H7 (cell line): ENCODE measurements around the gene ALPK3. TPM values are rescaled to one million over a fixed set of nuclear protein-coding genes. Genes with fewer than 3 reads are reported as not detected.

Source experiments
- DNase-seq: peaks from one replicate; pipeline ENCODE4 v3.0.0; 2012
- H3K27me3 ChIP-seq: 2 replicates; pipeline ENCODE4 v1.6.0; 2011; ENCODE audit warnings: mild to moderate bottlenecking, low read length; ENCODE audit not compliant: control insufficient read depth, insufficient read depth
- H3K36me3 ChIP-seq: replicated peaks from 2 replicates; pipeline ENCODE4 v1.5.1; 2011; ENCODE audit warnings: low read length; ENCODE audit not compliant: control insufficient read depth, insufficient read depth
- H3K4me3 ChIP-seq: 2 replicates; pipeline ENCODE4 v1.5.1; 2011; ENCODE audit warnings: low read depth, mild to moderate bottlenecking, control low read depth, low read length, moderate library complexity; ENCODE audit not compliant: insufficient read depth
- total RNA-seq: library from RNA; depleted of rRNA; stranded (reverse); fragments of >200 nt; shearing (Covaris generic); gene quantifications from 2 replicates; pipeline ENCODE4 v1.2.3, GENCODE V29; 2014

Gene ALPK3
- total RNA-seq, 1 experiment from 2014 or later = 0.59 TPM

DNA sequence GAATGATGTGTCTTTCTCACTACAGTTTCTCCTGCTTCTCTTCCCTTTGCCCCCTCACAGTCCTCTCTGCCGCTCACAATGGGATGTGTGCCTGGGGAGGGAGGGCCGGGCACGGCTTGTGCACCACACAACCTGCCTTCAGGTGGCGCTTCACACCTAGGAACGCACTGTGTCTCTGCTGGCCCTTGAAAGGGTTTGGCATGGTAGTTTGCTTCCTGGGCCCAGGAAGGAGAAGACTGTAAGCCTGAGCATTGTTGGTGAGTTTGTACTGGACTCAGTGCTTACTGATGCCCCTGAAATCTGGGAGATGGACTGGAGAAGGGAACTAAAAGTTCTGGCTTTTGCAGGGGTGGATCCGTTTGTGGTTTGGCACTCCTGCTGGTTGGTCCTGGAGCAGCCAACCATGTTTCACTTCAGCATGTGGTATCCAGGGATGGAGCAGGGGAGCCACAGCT, 9.2 kb downstream of the ALPK3 start:
- no peak overlapping the region for H3K4me3 ChIP-seq
- H3K36me3 ChIP-seq = peaks cover 7% of the 10 kb centered on the region
- no peaks in the 10 kb centered on the region for H3K27me3 ChIP-seq
- peak; percentile 83 for DNase-seq

DNA sequence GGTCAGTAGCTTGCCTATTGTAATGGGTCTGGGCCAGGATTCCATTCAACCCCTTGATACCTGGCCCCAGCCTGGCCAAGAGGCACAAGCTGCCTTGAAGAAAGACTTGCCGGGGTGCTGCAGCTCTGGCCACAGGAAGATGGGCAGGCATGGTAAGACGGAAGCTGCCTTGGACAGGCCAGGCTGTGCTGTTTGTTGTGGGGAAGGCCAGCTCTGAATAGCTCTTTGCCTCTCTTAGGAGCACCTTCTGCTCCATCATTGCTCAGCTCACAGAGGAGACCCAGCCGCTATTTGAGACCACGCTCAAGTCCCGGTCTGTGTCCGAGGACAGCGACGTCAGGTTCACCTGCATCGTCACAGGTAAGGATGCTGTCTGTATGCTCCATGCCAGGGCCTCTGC, 10.1 kb downstream of the ALPK3 start:
- no peak for DNase-seq
- Histone ChIP-seq H3K4me3 (no peak overlapping the region), H3K27me3 (no peaks in the 10 kb centered on the region), H3K36me3 (peaks cover 7% of the 10 kb centered on the region)

GRCh38 chr15:84828086-84828908, 11.1 kb downstream of the ALPK3 start:
- Histone ChIP-seq H3K27me3 (no peaks in the 10 kb centered on the region), H3K36me3 (peaks cover 7% of the 10 kb centered on the region), H3K4me3 (no peak overlapping the region)
- DNase-seq = no peak

DNA sequence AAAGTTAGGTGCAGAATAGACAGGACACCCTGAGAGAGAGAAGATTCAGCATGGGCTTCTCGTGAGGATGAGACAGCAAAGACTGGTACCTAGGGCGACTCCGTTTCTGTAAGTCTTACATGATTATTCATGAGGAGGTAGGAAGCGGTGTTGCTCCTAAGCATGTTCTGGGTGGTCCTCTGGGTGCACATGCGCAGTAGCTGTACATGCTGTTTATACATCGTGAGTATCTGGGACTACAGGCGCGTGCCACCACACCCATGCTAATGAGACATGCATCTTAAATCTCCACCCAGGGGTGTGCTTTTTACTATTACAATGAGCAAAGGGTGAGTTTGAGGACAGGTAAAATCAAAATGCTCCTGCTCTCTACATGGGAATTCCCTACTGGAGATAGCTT, 12.3 kb downstream of the ALPK3 start:
- no peak overlapping the region for H3K4me3 ChIP-seq
- no peaks in the 10 kb centered on the region for H3K27me3 ChIP-seq
- no peak for DNase-seq
- peaks cover 6% of the 10 kb centered on the region for H3K36me3 ChIP-seq

- no peak overlapping the region for H3K4me3 ChIP-seq
Measured at GRCh38 chr15:84830036-84830435, 12.9 kb downstream of the ALPK3 start.

GRCh38 chr15:84831028-84831427, 13.9 kb downstream of the ALPK3 start:
- DNase-seq = no peak
- H3K36me3 ChIP-seq = peaks cover 7% of the 10 kb centered on the region
- no peak overlapping the region for H3K4me3 ChIP-seq
- no peaks in the 10 kb centered on the region for H3K27me3 ChIP-seq

More at GRCh38 chr15:84830036-84830435, 12.9 kb downstream of the ALPK3 start:
- peaks cover 4% of the 10 kb centered on the region for H3K36me3 ChIP-seq
- no peaks in the 10 kb centered on the region for H3K27me3 ChIP-seq
- DNase-seq = no peak

GRCh38 chr15:84831613-84832012, 14.5 kb downstream of the ALPK3 start:
- Histone ChIP-seq H3K4me3 (no peak overlapping the region), H3K27me3 (no peaks in the 10 kb centered on the region), H3K36me3 (peaks cover 7% of the 10 kb centered on the region)

DNA sequence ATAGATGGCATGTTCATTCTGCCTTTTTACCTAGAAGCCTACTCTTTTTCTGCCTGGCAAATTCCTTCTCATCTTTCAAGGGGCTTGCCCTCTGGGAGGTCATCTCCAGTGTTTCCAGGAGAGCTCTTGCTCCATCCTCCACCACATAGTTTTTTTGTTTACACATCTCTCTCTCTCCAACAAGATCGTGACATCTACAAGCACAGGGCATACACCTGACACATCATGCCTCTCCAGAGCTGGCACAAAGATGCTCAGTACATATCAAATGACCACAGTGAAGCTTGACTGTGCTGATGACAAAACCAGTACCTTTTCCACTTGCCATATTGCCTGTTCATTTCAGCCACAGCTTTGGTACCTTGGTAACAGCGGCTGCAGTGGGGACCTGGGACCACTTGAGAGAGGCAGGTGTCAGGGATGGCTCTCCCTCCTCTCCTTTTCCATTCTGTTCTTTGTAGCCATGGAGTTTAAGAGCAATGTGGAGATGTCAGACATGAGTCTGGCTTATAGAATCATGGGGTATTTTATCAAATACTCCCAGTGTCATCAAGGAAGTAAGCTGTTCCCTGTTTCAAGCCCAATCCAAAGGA, 15.4 kb downstream of the ALPK3 start:
- DNase-seq = no peak
- no peak overlapping the region for H3K4me3 ChIP-seq
- H3K36me3 ChIP-seq = peaks cover 5% of the 10 kb centered on the region
- H3K27me3 ChIP-seq = no peaks in the 10 kb centered on the region

More at GRCh38 chr15:84831613-84832012, 14.5 kb downstream of the ALPK3 start:
- DNase-seq = no peak

- Histone ChIP-seq H3K4me3 (no peak overlapping the region), H3K36me3 (peaks cover 2% of the 10 kb centered on the region), H3K27me3 (no peaks in the 10 kb centered on the region)
- DNase-seq = no peak
Measured at GRCh38 chr15:84833447-84834228, 16.5 kb downstream of the ALPK3 start.

GRCh38 chr15:84834229-84834955, 17.2 kb downstream of the ALPK3 start:
- DNase-seq = no peak
- Histone ChIP-seq H3K4me3 (no peak overlapping the region), H3K27me3 (no peaks in the 10 kb centered on the region), H3K36me3 (peaks cover 2% of the 10 kb centered on the region)

DNA sequence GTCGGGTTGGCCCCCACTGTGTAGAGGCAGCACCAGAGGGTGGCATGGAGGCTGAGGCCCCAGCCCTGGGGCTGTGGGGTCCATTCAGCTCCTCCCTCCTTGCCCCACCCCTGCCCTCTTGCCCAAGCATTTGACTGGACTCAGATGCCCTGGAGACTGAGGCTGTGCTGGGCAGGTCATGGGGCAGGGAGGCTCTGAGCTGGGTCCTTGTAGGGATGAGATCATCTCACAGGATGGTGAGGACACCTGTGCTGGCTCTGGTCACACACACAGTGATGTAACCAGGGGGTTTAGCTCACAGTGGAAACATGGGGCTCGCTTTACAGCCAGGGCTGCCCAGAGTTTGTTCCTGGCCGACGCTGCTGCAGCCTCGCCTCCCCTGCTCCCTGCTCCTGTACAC, 17.8 kb downstream of the ALPK3 start:
- peaks cover 2% of the 10 kb centered on the region for H3K36me3 ChIP-seq

DNA sequence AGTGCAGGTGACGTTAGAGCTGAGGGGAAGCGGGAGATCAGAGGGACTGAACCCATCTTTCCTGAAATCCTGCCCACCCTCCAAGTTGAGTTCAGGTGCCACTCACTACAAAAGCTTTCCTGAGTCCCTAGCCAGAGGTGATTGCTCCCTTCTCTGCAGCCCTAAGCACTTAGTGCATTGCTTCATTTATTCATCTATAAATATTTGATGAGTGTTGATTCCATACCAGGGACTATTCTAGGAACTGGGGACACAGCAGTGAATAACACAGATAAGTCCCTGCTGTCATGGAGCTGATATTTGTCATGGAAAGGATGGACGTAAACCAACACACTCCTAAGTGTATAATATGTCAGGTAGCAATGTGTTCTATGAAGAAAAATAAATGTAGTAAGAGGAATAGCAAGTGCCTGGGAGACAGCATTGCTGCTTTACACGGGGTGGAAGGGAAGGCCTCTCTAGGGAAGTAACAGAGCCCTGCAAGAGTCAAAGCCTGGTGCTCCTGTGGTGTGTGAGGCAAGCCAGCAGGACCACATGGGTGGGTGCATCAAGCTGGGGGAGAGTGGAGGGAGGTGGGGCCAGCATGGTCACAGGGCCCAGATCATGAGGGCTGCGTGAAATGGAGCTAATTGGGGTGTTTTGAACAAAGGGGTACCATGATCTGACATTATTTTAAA, 18.6 kb downstream of the ALPK3 start:
- DNase-seq = no peak
- Histone ChIP-seq H3K4me3 (no peak overlapping the region), H3K27me3 (no peaks in the 10 kb centered on the region), H3K36me3 (peaks cover 4% of the 10 kb centered on the region)

More for the DNA sequence above, 17.8 kb downstream of the ALPK3 start:
- Histone ChIP-seq H3K27me3 (no peaks in the 10 kb centered on the region), H3K4me3 (no peak overlapping the region)
- no peak for DNase-seq

GRCh38 chr15:84836844-84837243, 19.7 kb downstream of the ALPK3 start:
- H3K27me3 ChIP-seq = no peaks in the 10 kb centered on the region
- H3K36me3 ChIP-seq = peaks cover 4% of the 10 kb centered on the region
- DNase-seq = no peak
- H3K4me3 ChIP-seq = no peak overlapping the region

DNA sequence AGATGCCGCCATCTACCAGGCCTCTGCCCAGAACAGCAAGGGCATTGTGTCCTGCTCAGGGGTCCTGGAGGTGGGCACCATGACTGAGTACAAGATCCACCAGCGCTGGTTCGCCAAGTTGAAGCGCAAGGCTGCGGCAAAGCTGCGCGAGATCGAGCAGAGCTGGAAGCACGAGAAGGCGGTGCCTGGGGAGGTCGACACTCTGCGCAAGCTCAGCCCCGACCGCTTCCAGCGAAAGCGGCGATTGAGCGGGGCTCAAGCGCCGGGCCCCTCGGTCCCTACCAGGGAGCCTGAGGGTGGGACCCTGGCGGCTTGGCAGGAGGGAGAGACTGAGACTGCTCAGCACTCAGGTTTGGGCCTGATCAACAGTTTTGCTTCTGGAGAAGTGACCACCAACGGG, 22.6 kb downstream of the ALPK3 start:
- H3K4me3 ChIP-seq = no peak overlapping the region
- peaks cover 6% of the 10 kb centered on the region for H3K36me3 ChIP-seq
- no peak for DNase-seq
- no peaks in the 10 kb centered on the region for H3K27me3 ChIP-seq
